Stimulated activated CD8-positive, alpha-beta memory T cell treated with anti-CD3 and anti-CD28 coated beads, Interleukin-12 subunit alpha, Interleukin-12 subunit beta, amount 100 ng/mL, for 1 hour (primary cell): ENCODE data around the gene MYL10.

ENCODE experiments used
- DNase-seq: peaks from one replicate; pipeline ENCODE4 v3.0.0-alpha.2; 2020; ENCODE audit warnings: low read depth

The MYL10 gene

DNA sequence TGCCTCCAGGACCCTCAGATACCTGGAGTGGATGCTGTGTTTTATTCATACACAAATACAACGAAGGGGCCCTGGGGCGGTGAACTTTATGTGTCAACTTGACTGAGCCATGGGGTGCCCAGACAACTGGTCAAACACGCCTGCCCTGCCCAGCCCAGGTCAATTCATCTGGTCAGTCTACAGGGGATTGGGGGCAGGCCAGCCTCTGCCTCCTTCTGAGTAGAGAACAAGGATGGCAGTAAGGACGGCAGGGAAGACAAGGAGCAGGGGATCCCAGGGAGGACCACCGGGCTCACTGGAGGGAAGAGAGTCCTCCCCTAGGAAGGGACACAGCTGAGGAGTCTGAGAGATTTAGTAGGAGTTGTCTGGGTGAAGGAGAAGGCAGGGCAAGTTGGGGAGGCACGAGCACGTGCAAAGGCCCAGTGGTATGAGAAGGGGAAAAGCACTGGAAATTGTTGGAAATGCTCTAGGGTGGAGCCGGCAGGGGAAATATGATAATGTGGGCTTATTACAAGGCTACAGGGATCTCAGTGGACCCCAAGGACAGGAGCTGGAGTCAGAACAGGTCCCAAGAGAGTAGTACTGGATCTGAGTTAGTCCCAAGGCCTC lies 63.4 kb downstream of the MYL10 start:
- no peak for DNase-seq

GRCh38 chr7:101564778-101565211 lies 64.3 kb downstream of the MYL10 start:
- no peak for DNase-seq

DNA sequence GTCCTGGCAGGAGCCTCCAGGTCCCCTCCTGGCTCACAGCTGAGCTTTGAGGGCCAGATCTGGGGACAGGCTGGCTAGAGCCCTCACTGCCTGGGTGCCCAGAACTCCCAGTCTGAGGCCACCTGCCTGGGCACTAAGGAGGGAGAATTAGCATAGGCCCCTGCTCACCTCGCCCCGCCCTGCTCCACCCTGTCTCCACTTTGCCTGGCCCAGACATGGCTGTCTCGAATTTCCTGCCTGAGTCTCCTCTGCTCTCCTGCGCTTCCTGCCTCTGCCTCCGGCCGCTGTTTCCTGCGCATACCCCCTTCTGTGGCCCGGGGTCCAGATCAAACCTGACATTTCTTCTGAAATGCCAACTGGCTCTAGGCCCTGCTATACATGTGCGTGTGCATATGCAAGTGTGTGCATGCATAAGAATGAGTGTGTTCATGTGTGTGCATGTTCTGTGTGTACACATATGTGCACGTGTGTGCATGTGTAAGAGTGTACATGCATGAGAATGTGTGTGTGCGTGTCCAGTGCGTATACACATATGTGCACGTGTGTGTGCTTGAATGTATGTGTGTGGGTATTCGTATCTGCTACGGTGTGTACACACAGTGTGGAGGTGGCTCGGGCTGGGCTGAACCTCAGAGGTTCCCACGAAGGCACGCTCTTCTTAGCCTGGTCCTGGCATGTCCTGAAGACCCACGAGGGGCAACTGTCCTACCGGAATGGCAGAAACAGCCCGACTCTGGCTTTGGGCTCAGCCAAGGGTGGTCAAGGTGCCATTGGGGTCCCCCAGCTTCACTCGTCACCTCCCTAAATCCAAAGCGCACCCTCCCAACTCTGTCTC lies 64.9 kb downstream of the MYL10 start:
- no peak for DNase-seq
